Astrocyte of the cerebellum (primary cell): ENCODE data around the gene CTNNA1.

Experiments
- DNase-seq: peaks from one replicate; pipeline ENCODE4 v3.0.0-alpha.2; 2011; ENCODE audit warnings: low read depth
- H3K4me3 ChIP-seq: 2 replicates; pipeline ENCODE4 v1.5.1; 2011; ENCODE audit warnings: mild to moderate bottlenecking, low read depth, low read length, moderate library complexity
- CTCF ChIP-seq: IDR thresholded peaks from 2 replicates; pipeline ENCODE4 v1.5.1; 2012; ENCODE audit warnings: low read length, low read depth, moderate library complexity, mild to moderate bottlenecking; ENCODE audit errors: missing control alignments
- in situ Hi-C: cut with HindIII; loops from 2 replicates; pipeline ENCODE4 v1.10.0; 2017; ENCODE audit warnings: low sequenced_read_pairs

CTNNA1 gene

GRCh38 chr5:138883211-138883610, 130.0 kb downstream of the CTNNA1 start:
- no peak for DNase-seq
- TF ChIP-seq CTCF: no peak
- in situ Hi-C loops: no loop called here
- no peak overlapping the region for H3K4me3 ChIP-seq

- no peak for DNase-seq
- in situ Hi-C loops: no loop called here
- no peak overlapping the region for H3K4me3 ChIP-seq
- no peak for TF ChIP-seq CTCF
Observed at GRCh38 chr5:138884094-138884493, 130.9 kb downstream of the CTNNA1 start.

GRCh38 chr5:138884554-138884953, 131.3 kb downstream of the CTNNA1 start:
- DNase-seq: no peak
- in situ Hi-C loops: no loop called here
- no peak for TF ChIP-seq CTCF
- H3K4me3 ChIP-seq: no peak overlapping the region

- no peak for TF ChIP-seq CTCF
- in situ Hi-C loops: loop anchor here (5.0 kb wide), 1 partner anchor 43 kb away; no protein-coding TSS in a partner anchor
- DNase-seq: no peak
- H3K4me3 ChIP-seq: no peak overlapping the region
Observed at GRCh38 chr5:138889994-138890393, 136.8 kb downstream of the CTNNA1 start.

- no peak for DNase-seq
- H3K4me3 ChIP-seq: no peak overlapping the region
- in situ Hi-C loops: no loop called here
- TF ChIP-seq CTCF: no peak
Observed at GRCh38 chr5:138890644-138891043, 137.4 kb downstream of the CTNNA1 start.

- no peak overlapping the region for H3K4me3 ChIP-seq
- in situ Hi-C loops: loop anchor here (5.0 kb wide), 1 partner anchor 36 kb away; no protein-coding TSS in a partner anchor
- TF ChIP-seq CTCF: no peak
- DNase-seq: no peak
Observed at GRCh38 chr5:138895918-138896317, 142.7 kb downstream of the CTNNA1 start.

GRCh38 chr5:138898299-138898698, 145.1 kb downstream of the CTNNA1 start:
- DNase-seq: no peak
- no peak overlapping the region for H3K4me3 ChIP-seq
- no peak for TF ChIP-seq CTCF
- in situ Hi-C loops: loop anchor here (5.0 kb wide), 1 partner anchor 34 kb away; no protein-coding TSS in a partner anchor
